Mesenteric fat pad (tissue), 1 donor: ENCODE data around the gene MYO18B. TPM values are rescaled to one million over a fixed set of nuclear protein-coding genes. Genes with fewer than 3 reads are reported as not detected.

Source experiments
- DNase-seq: peaks from one replicate; pipeline ENCODE4 v3.0.0-alpha.2; 2020; ENCODE audit warnings: low spot score
- total RNA-seq: library from RNA; stranded (reverse); fragmentation: NEBNext Ultra II Directional; extraction: Animal tissue kit (Norgen Biotek cat#: 25700); gene quantifications from one replicate; pipeline ENCODE4 v1.2.1, GENCODE V29; 2021
- donor health status: DM: yes; HTN: yes; CAD: no.

The MYO18B gene
- total RNA-seq, 1 donor from 2014 or later = 0.10 TPM

- no peak for DNase-seq
These were observed 30.5 kb upstream of the MYO18B start for GRCh38 chr22:25711491-25711890.

GRCh38 chr22:25712661-25713400 lies 29.2 kb upstream of the MYO18B start:
- DNase-seq = no peak

DNA sequence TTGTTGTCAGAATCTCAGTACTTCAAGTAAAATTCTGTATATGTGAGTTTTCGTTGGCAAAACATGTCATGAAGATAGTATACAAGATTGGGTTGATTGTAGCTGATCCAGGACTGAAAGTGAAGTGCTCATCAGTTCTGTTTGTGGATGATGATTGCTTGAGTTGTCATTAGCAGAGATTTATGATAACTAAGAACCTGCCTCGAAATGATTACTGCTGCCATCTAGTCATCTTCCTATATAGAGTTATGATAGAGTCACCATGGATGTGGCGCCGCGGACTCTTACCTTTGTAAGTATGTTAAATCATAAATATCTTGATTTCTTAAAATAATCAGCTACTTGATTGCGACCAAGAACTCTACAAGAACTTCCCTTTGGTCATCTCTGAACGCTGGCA lies 27.9 kb upstream of the MYO18B start:
- no peak for DNase-seq

GRCh38 chr22:25714739-25715138 lies 27.2 kb upstream of the MYO18B start:
- DNase-seq = no peak

DNA sequence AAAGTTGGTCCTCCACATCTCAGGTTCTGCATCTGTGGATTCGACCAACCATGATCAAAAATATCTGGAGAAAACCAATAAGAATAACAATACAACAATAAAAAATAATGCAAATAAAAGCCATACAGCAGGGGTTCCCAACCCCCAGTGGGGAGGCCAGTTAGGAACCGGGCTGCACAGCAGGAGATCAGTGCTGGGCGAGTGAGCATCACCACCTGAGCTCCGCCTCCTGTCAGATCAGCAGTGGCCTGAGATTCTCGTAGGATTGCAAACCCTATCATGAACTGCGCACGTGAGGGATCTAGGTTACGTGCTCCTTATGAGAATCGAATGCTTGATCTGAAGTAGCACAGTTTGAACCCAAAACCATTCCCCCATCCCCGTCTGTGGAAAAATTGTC lies 25.4 kb upstream of the MYO18B start:
- no peak for DNase-seq

DNA sequence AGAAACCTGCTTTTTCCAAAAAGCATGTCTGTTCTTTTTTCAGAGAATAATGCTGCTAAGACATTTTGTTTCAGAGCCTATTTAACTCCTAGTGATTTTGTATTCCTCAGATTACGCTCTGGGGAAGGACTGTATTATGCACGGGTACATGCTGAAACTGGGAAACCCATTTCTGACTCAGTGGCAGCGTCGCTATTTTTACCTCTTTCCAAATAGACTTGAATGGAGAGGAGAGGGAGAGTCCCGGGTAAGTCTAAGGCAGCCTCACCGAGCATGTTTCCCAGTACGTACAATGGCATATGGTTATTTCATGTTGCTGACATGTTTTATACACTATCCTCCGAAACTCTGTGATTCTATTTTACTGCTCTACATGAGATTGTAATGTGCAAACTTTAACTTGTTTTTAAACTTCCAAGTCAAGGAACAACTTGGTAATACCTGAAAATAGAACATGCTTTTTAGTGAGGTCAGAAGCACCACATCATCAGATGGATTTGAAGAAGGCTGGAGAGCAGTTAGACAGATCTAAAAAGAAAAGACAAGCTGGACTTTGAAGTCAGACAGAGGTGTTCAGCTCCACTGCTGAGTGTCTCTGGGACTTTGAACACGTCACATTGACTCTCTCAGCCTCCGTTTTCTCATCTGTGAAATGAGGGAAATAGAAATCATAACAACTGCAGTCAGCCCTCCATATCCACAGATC lies 23.7 kb upstream of the MYO18B start:
- peak; percentile 11 for DNase-seq

DNA sequence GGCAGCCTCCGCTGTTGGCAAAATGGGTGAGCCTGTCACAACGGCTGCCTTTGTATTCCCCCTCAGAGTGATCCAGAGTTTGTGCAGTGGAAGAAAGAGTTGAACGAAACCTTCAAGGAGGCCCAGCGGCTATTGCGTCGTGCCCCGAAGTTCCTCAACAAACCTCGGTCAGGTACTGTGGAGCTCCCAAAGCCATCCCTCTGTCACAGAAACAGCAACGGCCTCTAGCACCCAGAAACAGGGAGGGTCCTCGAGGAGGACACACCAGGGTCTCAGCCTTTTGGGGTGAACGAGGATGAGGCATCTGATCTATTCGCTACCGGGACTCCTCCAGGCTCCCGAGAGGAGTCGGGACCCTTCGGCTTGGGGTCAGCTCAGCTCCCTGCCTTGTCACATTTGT lies 19.8 kb upstream of the MYO18B start:
- DNase-seq = no peak

- no peak for DNase-seq
These were observed 19.4 kb upstream of the MYO18B start for GRCh38 chr22:25722626-25723025.

DNA sequence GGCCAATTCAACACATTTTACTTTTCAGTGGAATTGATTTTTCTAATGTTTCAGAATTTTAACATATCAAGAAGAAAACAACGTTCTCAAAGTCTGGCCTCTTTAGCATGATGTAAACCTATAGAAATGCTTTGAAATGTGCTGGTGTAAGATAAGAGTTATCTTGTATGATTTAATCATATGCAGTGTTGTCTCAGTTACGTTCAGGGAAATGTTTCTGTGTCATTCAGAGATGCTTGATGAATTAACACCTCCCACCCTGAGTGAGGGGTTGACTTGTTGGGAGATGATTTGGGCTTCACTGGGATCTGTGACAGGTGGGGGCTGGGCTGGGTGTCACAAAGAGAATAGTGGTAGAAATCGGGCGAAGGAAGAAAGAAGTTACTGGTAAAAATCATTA lies 15.7 kb upstream of the MYO18B start:
- no peak for DNase-seq

- no peak for DNase-seq
These were observed 13.9 kb upstream of the MYO18B start for GRCh38 chr22:25728071-25728470.

GRCh38 chr22:25729016-25729995 lies 12.7 kb upstream of the MYO18B start:
- peak; percentile 69 for DNase-seq

DNA sequence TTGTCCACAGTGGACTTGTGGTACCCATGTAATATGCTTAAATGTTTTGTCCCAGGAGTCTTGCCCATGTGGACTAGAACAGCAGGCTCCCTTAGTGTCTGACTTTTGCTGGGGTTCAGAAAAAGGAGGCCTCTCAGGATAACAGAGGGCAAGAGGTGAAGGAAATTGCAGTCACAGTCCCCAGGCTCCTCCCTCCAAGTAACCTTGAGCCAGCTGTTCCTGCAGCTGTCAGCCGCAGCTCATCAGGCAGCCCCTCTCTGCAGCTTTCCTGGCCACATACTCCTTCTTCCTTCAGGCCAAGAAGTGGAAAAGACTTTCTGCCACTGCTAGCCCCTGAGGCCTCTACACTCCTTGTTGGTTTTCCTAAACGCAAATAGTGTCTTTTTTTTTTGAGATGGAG lies 6.3 kb upstream of the MYO18B start:
- no peak for DNase-seq

DNA sequence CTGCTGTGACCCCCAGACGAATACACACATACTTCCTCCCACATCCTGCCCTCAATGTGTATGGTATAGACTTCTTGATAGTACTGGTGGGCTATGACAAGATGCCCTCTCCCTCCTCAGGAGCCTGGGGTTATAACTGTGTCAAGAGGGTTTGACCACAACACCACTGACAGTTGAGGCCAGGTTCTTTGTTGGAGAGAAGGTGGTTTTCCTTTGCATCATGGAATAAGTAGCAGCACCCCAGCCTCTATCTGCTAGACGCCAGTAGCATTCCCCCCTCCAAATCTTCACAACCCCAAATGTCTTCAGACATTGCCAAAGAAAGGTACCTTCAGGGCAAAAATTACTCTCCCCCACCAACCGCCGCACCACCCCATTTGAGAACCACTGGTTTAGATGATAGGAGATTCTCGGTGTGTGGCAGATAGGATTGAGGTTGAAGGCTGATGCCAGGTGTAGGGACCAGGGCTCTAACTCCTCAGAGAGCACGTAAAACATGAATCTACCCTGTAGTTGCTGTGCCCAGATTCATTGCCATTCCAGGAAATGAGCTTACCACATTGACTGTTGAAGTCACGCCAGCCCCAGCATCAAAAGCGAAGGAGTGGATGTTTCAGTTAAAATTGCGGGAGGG lies 5.5 kb upstream of the MYO18B start:
- DNase-seq = peak; percentile 59

- peak; percentile 64 for DNase-seq
These were observed 2.2 kb upstream of the MYO18B start for GRCh38 chr22:25739659-25740344.

DNA sequence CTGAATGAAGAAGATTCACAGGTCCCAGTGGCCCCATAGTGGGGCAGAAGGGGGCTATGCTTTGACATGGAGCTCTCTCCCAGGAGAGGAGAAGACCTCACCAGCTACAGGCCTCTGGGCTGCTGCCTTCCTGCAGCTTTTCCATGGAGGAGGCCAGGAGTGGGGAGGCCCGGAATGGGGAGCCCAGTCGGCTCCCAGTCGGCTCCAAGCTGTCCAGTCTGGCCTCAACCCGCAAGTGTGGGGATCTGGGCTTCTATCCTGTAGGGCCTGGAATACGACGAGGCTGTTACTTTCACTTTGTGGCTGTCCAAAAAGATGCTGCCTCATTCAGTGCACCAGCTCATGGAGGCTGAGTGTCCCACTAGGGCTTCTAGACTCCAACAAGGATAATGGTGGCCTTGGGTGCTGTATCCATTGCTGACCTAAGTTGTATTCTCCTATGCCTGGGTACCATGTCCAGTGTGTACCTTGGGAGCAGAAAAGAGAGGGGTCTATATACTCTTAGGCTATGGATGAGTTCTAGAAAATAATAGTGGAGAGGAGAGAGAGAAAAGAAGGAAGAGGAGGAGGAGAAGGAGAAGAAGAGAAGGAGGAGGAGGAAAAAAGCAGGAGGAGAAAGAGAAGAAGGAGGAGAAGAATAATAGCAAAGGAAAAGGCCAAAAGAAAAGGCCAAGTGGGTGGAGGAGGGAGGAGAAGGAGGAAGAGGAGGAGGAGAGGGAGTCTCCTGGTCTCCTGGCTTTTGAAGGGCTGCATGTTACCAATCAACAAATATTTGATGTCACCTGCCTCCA lies 1.1 kb downstream of the MYO18B start:
- peak; percentile 51 for DNase-seq

GRCh38 chr22:25744694-25745093 lies 2.7 kb downstream of the MYO18B start:
- DNase-seq = peak; percentile 62

DNA sequence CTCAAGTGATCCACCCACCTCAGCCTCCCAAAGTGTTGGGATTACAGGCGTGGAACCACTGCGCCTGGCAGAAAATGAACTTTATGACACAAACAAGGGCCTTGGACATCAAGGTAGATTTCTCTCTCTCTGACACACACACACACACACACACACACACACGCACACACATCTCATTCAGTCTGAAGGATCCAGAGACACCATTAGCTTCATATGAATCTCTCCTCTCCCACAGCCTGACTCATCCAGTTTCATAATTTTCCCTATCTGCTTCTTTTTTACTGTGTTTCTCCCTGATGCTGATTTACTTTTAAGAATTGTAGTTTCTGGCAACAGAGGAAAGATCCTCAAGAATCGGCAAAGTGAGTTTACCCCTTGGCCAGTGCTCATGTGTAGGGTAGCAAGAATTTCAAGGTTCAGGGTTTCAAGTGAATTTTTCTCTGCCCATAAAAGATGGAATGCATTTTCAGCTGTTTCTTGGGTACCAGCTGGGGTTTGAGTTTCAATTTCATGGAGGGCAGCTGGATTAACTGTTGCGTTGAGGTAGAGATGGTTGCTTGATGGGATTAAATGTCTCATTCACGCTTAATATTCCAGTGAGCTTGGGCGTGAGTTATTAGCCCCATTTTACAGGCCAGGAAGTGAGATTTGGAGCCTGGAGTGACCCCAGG lies 3.5 kb downstream of the MYO18B start:
- no peak for DNase-seq

- no peak for DNase-seq
These were observed 4.0 kb downstream of the MYO18B start for GRCh38 chr22:25746012-25746373.

GRCh38 chr22:25747245-25747944 lies 5.4 kb downstream of the MYO18B start:
- DNase-seq = no peak
